ENCODE results near the gene RSBN1L.

RSBN1L gene

DNA sequence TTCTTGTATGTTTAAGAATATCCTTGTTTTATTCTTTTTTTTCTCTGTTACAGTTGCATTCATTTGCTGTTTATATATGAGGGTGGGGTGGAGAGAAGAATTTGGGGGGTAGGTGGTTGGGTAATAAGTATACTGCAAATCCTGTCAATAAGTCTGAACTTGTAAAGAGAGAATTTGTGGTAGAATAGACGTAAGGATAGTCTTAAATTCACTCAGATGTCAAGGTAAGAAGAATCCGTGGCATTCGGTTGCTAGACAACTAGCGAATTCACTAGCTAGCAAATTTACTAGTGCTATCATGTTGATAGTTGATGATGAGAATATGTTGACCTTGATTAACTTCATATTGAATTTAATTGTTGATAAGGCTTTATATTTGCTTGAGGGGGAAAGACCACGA lies 40.7 kb downstream of the RSBN1L start:
- TF ChIP-seq, protein P1, sequence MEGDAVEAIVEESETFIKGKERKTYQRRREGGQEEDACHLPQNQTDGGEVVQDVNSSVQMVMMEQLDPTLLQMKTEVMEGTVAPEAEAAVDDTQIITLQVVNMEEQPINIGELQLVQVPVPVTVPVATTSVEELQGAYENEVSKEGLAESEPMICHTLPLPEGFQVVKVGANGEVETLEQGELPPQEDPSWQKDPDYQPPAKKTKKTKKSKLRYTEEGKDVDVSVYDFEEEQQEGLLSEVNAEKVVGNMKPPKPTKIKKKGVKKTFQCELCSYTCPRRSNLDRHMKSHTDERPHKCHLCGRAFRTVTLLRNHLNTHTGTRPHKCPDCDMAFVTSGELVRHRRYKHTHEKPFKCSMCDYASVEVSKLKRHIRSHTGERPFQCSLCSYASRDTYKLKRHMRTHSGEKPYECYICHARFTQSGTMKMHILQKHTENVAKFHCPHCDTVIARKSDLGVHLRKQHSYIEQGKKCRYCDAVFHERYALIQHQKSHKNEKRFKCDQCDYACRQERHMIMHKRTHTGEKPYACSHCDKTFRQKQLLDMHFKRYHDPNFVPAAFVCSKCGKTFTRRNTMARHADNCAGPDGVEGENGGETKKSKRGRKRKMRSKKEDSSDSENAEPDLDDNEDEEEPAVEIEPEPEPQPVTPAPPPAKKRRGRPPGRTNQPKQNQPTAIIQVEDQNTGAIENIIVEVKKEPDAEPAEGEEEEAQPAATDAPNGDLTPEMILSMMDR (conservative IDR thresholded peaks at IDR 0.05; ENCODE audit: low read depth) = no peak
- CTCF ChIA-PET = interaction anchor here (0.9 kb wide), 1 partner anchor 85 kb away, joined by 4 read pairs; no protein-coding TSS in a partner anchor
- H3K27ac ChIP-seq = no peak overlapping the region
- no peak for DNase-seq (ENCODE audit: low spot score)
- POLR2A ChIA-PET (ENCODE audit: low non-redundant PET) = no interaction called here

GRCh38 chr7:77738382-77738781 lies 42.1 kb downstream of the RSBN1L start:
- POLR2A ChIA-PET (ENCODE audit: low non-redundant PET) = no interaction called here
- CTCF ChIA-PET = no interaction called here
- H3K27ac ChIP-seq = no peak overlapping the region
- DNase-seq (ENCODE audit: low spot score) = no peak
- TF ChIP-seq, protein P1 (conservative IDR thresholded peaks at IDR 0.05; ENCODE audit: low read depth) = no peak

DNA sequence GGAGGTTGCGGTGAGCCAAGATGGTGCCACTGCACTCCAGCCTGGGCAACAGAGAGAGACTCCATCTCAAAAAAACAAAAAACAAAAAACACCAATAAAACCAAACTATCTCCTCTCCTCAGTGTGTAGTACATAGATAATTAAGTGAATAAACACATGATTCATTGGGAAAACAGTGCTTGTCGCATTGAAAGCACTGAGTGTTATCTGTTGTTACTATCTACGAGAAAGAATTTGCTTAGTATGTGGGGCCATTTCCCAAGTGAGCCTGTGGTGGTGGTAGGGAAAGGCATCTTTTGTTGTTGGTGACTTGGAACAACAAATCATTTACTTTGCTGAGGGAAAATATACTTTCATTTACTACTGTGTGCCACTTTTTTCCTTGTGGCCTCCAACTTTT lies 42.6 kb downstream of the RSBN1L start:
- no peak overlapping the region for H3K27ac ChIP-seq
- ChIA-PET CTCF (no interaction called here), POLR2A (ENCODE audit: low non-redundant PET) (no interaction called here)
- TF ChIP-seq, protein P1 (conservative IDR thresholded peaks at IDR 0.05; ENCODE audit: low read depth) = no peak
- no peak for DNase-seq (ENCODE audit: low spot score)

DNA sequence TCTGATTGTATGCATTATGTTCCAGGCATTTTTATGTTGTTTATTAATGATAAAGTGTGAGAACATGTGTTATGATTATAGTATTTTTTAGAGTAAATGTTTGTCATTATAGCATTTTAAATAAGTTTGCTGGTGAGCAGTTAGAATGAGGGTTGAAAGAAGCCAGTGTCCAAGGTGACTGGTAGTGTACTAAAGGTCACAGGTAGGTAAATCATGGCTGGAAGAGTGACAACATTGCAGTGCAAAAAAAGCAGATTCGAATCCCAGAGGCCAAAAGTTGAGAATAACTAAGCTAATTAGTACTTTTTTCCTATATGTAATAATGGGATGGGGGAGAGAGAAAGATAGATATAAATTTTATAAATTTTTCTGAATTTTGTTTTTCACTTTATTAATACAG lies 44.0 kb downstream of the RSBN1L start:
- POLR2A ChIA-PET (ENCODE audit: low non-redundant PET) = no interaction called here
- TF ChIP-seq, protein P1 (conservative IDR thresholded peaks at IDR 0.05; ENCODE audit: low read depth) = no peak
- DNase-seq (ENCODE audit: low spot score) = no peak
- no peak overlapping the region for H3K27ac ChIP-seq
- CTCF ChIA-PET = no interaction called here

- POLR2A ChIA-PET (ENCODE audit: low non-redundant PET) = no interaction called here
- CTCF ChIA-PET = no interaction called here
- DNase-seq (ENCODE audit: low spot score) = no peak
- H3K27ac ChIP-seq = no peak overlapping the region
- TF ChIP-seq, protein P1 (conservative IDR thresholded peaks at IDR 0.05; ENCODE audit: low read depth) = no peak
Measured at GRCh38 chr7:77743518-77743917, 47.3 kb downstream of the RSBN1L start.

GRCh38 chr7:77745746-77746145 lies 49.5 kb downstream of the RSBN1L start:
- CTCF ChIA-PET = no interaction called here
- POLR2A ChIA-PET (ENCODE audit: low non-redundant PET) = no interaction called here
- no peak for DNase-seq (ENCODE audit: low spot score)
- no peak overlapping the region for H3K27ac ChIP-seq
- TF ChIP-seq, protein P1 (conservative IDR thresholded peaks at IDR 0.05; ENCODE audit: low read depth) = no peak
